HS-5 (cell line): ENCODE data around the gene TGM2.

ENCODE experiments used
- DNase-seq: peaks from one replicate; pipeline ENCODE4 v3.0.0-alpha.2; 2012; ENCODE audit warnings: low read depth

The TGM2 gene

GRCh38 chr20:38175304-38176180 lies 10.5 kb upstream of the TGM2 start:
- no peak for DNase-seq

- DNase-seq, result peak; percentile 69
Observed at GRCh38 chr20:38173237-38174156, 8.4 kb upstream of the TGM2 start.

- DNase-seq, result no peak
Observed at GRCh38 chr20:38172408-38172807, 7.3 kb upstream of the TGM2 start.

DNA sequence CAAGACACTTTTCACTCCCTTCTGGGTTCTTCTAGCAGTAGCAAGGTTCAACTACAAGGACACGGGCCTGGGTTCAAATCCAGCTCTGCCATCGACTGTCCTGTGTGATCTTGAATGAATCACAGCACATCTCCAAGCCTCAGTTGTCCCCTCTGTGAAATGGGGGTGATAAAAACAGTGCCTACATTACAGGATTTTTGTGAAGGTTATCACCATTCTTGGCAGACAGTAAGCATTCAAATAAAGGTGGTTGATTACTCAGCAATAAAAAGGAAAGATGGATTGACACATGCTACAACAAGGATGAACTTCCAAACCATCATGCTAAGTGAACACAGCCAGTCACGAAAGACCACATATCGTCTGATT lies 6.6 kb upstream of the TGM2 start:
- DNase-seq, result no peak

- no peak for DNase-seq
Observed at GRCh38 chr20:38170826-38171674, 6.0 kb upstream of the TGM2 start.

DNA sequence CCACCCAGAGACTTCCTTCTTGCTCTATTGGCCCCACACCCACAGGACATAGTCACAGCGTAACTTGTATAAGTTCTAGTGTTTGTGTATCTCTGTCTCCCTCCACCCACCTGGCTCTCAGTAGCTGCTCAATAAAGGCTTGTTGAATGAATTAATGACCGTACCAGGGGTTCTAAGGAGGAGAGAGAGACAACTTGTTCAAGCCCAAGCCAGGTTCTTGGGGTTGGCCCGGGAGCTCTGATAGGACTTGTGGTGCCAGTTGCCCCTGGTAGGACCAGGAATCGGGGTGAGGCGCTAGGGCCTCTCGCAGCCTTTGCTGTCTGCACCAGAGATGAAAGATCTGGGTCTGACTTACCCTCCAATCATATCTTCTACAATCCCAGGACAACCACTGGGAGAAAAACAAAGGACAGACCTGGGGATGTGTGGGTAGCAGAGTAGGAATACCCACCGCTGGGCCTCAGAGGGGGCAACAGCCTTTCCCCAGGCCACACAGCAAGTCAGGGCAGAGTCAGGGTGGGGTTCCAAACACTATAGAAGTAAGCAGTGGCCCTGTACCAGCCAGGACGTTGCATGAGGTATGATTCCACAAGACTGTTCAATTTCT lies 5.3 kb upstream of the TGM2 start:
- no peak for DNase-seq

DNA sequence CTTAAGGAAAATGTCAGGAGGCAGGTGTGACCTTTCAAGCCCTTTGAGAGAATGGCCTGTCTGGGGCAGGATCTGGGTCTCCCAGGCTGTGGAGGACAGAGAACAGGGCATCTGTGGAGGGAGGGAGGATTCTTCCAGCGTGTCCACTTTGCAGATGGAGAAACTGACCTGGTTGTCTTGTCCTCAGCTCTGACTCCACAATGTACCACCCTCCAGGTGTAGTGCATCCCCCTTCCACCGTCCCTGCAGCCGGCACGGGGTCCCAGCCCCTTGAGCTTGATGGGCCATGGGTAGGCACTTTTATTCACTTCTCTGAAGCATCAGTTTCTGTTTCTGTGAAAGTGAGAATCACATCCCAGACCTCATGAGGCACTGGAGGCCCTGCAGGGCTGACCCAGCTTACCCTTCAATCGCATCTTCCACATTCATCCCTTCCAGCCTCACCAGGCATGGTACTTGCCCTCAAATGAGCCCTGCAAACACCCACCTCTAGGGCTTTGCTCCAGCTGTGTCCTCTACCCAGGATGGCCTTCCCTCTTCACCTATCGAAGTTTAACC lies 4.6 kb upstream of the TGM2 start:
- DNase-seq, result no peak

DNA sequence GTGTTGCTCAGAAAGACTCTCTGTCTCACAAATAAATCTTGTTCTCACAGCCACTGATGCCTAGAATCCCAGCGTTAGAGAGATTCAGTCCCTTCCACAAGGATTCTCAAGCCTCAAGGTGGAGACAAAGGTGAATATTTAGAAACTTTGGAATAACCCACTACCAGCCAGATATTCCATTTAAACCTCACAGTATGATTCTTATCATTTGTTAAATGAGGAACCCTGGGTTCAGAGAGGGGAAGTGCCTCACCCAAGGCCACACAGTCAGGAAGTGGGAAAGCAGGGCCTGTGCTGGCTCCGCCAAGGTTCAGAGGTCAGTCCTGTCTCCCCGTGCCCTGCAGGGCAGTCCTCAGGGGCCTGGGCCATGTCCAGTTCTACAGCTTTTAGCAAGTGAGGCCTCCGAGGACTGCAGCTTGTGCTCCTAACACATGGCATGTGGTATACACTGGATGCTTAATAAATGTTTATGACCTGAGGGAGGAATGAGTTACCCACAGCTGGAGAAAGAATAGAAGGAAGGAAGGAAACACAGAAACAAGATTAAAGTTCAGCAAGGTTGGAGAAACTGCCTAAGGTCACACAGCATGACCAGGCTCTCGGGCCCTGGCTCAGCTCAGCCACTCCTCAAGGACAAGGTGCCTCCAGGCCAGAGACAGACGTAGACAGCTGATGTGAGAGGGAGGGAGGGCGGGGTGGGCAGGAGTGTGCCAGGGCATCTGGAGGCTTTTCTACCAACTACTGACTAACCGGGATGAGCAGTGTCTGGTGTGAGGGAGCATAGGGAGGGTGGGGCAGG lies 3.9 kb upstream of the TGM2 start:
- no peak for DNase-seq

DNA sequence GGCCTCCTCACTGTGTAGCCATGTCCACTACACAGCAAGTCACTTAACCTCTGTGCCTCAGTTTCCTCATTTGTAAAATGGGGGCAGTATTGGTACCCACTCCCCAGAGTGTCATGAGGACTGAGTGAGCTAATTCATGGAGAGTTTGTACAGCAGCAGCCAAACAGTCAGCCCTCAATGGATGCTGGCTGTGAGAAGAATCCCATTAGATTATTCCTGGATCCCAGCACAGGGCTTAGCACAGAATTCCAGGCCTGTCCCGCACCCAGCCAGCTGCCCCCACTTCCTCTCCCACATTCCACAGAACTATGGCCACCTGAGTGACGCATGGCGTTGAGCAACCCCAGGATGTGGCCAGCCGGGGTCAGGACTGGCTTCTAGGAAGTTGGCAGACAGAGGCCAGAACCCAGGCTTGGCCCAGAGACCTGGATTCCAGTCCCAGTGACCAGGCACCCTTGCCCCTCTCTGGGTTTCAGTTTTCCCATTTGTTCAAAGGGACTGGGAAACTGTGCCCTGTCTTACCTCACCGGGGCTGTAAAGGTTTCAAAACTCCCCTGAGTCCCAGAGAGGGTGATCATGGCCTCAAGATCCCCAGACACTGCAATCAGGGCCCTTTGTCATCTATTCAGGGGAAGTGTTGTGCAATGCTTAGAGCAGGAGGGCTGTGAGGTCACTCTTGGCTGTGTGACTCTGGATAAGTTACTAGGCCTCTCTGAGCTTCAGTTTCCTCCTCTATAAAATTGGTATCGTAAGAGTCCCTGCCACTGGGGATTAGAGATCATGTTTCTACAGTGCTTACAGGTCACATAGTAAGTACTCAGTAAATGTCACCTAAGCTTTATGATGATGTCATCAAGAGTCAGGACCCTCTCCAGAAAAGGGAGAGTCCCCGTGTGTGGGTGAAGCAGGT lies 3.0 kb upstream of the TGM2 start:
- peak; percentile 98 for DNase-seq

DNA sequence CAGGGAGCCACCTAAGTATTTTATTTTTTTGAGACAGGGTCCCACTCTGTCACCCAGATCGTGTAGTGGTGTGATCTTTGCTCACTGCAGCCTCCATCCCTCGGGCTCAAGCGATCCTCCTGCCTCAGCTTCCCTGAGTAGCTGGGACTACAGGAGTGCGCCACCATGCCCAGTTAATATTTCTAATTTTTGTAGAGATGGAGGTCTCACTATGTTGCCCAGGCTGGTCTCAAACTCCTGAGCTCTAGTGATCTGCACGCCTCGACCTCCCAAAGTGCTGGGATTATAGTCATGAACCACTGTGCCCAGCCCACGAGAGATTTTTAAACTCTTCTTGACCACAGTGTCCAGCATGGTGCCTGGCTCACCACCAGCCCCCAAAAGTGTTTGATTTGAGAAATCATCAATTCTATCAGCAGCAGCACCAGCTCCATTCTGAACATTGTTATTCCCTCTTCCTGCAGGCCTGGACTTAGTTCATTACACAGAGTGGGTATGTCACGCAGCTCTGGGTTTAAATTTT lies 2.3 kb upstream of the TGM2 start:
- no peak for DNase-seq

- DNase-seq, result no peak
Observed at GRCh38 chr20:38166703-38167233, 1.7 kb upstream of the TGM2 start.

GRCh38 chr20:38165966-38166702 lies 1.1 kb upstream of the TGM2 start:
- DNase-seq, result no peak

DNA sequence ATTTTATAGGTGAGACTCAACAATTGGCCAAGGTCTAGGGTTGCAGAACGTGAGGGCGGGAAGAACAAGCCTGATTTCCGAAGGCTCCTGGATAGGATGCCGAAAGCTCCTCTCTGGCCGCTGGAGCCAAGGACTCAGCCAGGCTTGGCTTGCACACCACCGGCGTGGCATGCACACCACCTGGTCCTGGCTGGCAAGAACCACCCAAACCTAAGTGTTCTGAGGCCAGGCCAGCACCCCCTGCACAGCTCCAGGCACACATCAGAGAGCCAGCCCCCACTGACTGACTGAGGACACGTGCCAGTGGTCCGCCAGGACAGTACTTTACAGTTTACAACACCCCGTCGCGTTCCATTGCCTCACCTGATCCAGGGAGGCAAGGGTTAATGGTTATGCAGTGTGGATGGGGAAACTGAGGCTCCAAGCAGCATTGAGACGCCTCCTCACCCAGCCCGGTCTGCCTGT lies 414 bp downstream of the TGM2 start:
- DNase-seq, result no peak

- no peak for DNase-seq
Observed at GRCh38 chr20:38164069-38164468, 1.0 kb downstream of the TGM2 start.

DNA sequence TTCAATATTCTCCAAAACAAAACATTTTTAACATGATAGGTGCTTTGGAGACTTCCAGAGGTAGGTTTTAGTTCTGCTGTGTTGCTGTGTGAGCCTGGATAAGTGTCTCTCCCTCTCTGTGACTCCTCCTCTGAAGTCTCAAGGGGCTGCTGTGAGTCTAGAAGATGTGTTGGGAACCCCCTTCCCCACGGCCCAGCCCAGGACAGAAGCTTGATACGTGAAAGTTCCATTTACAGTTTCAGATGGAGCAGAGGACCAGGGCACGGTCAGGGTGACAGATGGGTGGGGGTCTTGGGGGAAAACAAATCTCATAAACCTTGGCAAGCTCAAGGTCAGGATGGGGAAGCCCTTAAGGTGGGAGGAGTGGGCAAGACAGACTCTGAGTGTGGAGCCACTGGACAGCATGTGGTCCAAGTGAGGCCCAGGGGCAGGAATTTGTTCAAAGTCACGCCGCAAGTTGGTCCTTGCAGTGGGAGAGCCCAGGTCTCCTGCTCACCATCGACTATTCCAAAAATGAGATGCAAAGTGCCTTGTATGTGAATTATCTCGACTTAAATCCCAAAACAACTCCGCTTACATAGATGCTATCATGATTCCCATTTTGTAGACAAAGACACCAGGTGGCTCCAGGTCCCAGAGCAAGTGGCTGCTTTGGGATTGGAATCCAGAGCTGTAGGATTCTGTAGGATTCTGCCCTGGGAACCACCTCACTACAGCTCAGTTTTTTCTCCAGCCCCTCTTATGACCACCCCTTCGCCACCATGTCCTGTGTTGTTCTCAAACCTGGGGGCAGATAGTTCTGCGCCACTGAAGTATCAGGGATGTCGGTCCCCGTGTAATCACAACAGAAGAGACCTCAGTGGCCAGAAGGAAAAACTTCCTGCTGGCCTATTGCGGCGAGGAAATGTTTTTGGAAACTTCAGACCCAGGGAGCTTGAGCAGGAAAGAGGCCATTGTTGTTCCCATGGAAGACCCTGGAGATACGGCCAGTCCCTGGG lies 1.9 kb downstream of the TGM2 start:
- no peak for DNase-seq

DNA sequence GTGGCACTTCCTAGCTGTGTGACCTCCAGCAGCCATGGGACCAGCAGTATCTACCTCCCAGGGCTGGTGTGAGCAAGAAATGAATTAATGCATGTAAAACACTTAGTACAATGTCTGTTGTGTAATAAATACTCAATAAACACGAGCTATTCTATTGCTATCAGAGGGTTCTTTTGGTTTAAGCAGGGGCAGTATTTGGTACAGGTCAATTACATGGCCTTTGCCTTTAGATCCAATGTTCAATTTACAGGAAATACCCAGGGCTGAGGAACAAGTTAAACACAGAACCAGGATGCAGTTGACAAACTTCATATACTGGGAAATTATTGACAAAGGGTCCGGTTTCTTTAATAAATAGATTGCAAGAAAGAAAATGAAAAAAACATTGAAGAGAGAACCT lies 2.9 kb downstream of the TGM2 start:
- no peak for DNase-seq

DNA sequence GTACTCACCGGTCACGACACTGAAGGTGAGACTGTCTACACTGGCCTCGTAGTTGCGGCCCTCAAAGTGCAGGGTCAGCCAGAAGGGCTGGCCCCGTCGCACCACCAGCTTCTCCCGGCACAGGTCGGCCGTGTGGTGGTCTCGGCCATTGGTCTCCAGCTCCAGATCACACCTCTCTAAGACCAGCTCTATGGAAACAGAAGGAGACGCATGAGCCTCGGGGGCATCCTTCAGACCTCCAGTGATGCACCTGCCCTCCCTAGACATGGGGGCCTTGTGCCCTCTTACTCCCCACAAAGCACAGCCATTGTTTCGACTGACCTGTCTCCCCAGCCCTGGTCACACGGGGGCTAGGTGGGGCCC lies 3.7 kb downstream of the TGM2 start:
- DNase-seq, result no peak
